ENCODE results near the gene SYNE3.

The SYNE3 gene

GRCh38 chr14:95547626-95548327, 31.3 kb upstream of the SYNE3 start:
- ChIA-PET POLR2A (no interaction called here), CTCF (interaction anchor here (1.0 to 3.5 kb wide), 6 partner anchors 12 to 106 kb away, joined by 3 to 15 read pairs (median 4); partner anchors contain the start of gene SYNE3)
- no peak for DNase-seq (ENCODE audit: extremely low spot score)
- TF ChIP-seq CTCF (IDR thresholded peaks at IDR 0.05; ENCODE audit: control extremely low read depth, extremely low read depth, low read depth, missing control alignments) = no peak

- TF ChIP-seq CTCF (IDR thresholded peaks at IDR 0.05; ENCODE audit: control extremely low read depth, extremely low read depth, low read depth, missing control alignments) = no peak
- DNase-seq (ENCODE audit: extremely low spot score) = no peak
- POLR2A ChIA-PET = no interaction called here
- CTCF ChIA-PET = interaction anchor here (0.8 to 3.5 kb wide), 6 partner anchors 14 to 119 kb away, joined by 3 to 15 read pairs (median 3); partner anchors contain the start of gene SYNE3
These were observed 30.8 kb upstream of the SYNE3 start for GRCh38 chr14:95547272-95547625.

- POLR2A ChIA-PET = no interaction called here
- DNase-seq (ENCODE audit: extremely low spot score) = no peak
- no peak for TF ChIP-seq CTCF (IDR thresholded peaks at IDR 0.05; ENCODE audit: control extremely low read depth, extremely low read depth, low read depth, missing control alignments)
- CTCF ChIA-PET = interaction anchor here (1.0 to 3.5 kb wide), 7 partner anchors 14 to 117 kb away, joined by 3 to 15 read pairs (median 4); no protein-coding TSS in a partner anchor
These were observed 29.2 kb upstream of the SYNE3 start for GRCh38 chr14:95545515-95546168.

- CTCF ChIA-PET = interaction anchor here (1.3 to 1.9 kb wide), 5 partner anchors 10 to 98 kb away, joined by 3 to 8 read pairs (median 4); partner anchors contain the start of gene GLRX5
- POLR2A ChIA-PET = no interaction called here
- no peak for DNase-seq (ENCODE audit: extremely low spot score)
- no peak for TF ChIP-seq CTCF (IDR thresholded peaks at IDR 0.05; ENCODE audit: control extremely low read depth, extremely low read depth, low read depth, missing control alignments)
These were observed 28.1 kb upstream of the SYNE3 start for GRCh38 chr14:95544588-95544987.

- ChIA-PET CTCF (interaction anchor here (1.2 to 1.9 kb wide), 3 partner anchors 8 to 17 kb away, joined by 4 to 8 read pairs (median 5); partner anchors contain the start of gene GLRX5), POLR2A (no interaction called here)
- DNase-seq (ENCODE audit: extremely low spot score) = no peak
- no peak for TF ChIP-seq CTCF (IDR thresholded peaks at IDR 0.05; ENCODE audit: control extremely low read depth, extremely low read depth, low read depth, missing control alignments)
These were observed 26.6 kb upstream of the SYNE3 start for GRCh38 chr14:95543021-95543420.

- DNase-seq (ENCODE audit: extremely low spot score) = no peak
- POLR2A ChIA-PET = no interaction called here
- CTCF ChIA-PET = interaction anchor here (1.2 to 1.8 kb wide), 3 partner anchors 10 to 100 kb away, joined by 4 to 5 read pairs (median 5); no protein-coding TSS in a partner anchor
- no peak for TF ChIP-seq CTCF (IDR thresholded peaks at IDR 0.05; ENCODE audit: control extremely low read depth, extremely low read depth, low read depth, missing control alignments)
These were observed 25.8 kb upstream of the SYNE3 start for GRCh38 chr14:95541932-95542930.
